HG02610 (cell line): ENCODE data around the gene DUSP28.
"Not testable (repeated sequence)": the region's sequence is repeated elsewhere in the genome, so short reads cannot be mapped to it uniquely, and the experiment has no call there.

Experiments
- ATAC-seq: cut with Tn5 transposase; IDR thresholded peaks from one replicate; pipeline ENCODE4 v1.9.1; 2021; ENCODE audit warnings: mild to moderate bottlenecking, moderate library complexity; ENCODE audit not compliant: unreplicated experiment

Gene DUSP28

GRCh38 chr2:240560084-240560479 is at the start of gene DUSP28:
Gene DUSP28, plus strand, starts transcription at chr2:240560357. Its CDS starts 328 bp downstream, at chr2:240560685.
- ATAC-seq = peak; percentile 56

GRCh38 chr2:240510513-240511210 is 49.5 kb upstream of the DUSP28 start:
- no peak for ATAC-seq

DNA sequence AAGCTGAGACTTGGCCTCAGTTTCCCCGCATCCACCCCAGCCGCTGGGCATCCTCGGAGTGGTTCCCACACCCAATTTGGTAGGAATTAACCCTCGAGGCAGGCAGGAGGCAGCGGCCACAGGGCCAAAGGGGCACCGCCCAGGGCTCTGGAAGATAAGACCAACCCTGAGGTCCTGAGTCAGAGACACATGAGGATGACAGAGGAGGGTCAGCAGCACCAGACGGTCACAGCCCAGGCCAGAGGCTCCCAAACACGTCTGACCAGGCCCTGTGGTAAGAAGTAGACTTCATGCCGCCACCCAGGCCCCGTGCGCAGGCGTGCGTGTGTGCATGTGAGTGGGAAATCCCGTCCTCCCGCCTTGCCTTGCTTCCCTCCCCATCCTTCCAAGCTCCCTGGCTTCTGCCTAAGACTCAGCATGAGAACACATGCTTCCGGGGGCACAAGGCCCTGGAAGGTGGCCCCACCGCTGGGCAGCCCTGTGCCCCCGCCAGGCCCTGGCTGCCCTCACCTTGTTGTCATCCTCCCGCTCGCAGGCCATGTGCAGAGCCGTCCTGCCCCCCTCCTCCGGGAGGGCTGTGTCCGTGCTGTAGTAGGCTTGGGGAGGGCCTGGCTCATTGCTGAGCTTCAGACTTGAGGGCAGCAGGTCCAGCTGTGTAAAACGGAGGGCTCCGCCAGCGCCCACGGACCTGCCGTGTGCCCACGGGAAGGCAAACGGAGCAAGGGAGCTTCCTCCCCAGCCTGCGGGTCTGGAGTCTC is 48.6 kb upstream of the DUSP28 start:
- no peak for ATAC-seq

- ATAC-seq = no peak
These were observed 48.1 kb upstream of the DUSP28 start for GRCh38 chr2:240512109-240512485.

- ATAC-seq = no peak
These were observed 47.3 kb upstream of the DUSP28 start for GRCh38 chr2:240512666-240513535.

DNA sequence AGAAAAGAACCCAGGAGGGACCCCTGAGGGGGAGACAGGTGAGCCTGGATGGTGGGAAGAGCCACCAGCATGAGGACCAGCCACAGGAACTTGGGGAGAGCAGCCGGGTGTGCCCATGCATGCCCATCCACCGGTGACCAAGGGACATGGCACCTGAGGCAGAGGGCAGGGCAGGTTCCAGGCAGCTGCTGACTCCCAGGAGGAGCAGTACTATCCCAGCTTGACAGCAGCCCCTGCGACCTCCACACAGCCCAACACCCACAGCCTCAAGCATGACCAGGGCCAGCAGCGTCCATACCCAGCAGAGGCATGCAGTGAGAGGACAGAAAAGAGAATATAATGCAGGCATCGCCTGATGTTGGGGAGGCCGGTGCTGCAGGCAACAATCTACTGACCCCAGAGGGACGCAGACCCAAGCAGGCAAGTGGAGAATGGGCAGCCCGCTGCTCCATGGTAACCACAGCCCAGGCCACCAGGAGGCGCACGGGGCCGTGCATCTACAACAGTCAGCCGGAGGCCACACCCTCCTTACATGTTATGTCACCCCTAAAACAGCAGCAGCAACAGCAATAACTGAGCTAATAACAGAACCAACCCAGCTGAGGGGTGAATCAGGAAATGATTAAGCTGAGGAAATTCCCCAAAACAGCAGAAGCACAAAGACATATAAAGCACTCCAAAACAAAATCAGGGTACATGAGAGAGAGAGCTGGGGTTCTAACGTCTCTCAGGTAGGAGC is 46.4 kb upstream of the DUSP28 start:
- peak; percentile 77 for ATAC-seq

DNA sequence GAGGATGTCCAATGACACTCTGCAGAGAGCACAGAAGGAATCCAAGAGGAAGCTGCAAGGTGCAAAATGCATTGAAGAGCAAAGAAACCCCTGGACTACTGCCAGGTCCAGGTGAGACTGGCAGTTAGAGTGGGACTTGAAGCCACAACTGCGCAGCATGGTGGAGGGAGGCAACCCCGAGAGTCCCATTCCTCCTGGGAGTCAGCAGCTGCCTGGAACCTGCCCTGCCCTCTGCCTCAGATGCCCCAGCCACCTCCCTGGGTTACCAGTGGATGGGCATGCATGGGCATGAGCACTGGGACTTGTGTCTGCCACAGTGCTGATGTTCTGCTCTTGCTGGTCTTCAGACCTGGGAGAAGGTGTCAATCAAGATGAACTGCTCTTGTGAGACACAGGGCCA is 45.5 kb upstream of the DUSP28 start:
- ATAC-seq = no peak

DNA sequence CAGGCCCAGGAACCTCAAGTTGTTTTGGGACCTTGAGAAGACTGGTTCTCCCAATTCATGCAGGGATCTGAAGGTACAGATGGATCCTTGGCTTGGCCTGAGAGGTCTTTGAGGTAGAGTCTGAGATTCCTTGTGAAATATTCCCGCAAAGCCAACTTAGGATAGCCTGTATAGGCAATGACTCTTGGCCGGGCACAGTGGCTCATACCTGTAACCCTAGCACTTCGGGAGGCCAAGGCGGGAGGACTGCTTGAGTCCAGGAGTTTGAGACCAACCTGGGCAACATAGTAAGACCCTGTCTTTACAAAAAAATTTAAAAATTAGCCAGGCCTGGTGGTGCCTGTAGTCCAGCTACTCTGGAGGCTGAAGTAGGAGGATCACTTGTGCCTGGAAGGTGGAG is 42.8 kb upstream of the DUSP28 start:
- no peak for ATAC-seq

DNA sequence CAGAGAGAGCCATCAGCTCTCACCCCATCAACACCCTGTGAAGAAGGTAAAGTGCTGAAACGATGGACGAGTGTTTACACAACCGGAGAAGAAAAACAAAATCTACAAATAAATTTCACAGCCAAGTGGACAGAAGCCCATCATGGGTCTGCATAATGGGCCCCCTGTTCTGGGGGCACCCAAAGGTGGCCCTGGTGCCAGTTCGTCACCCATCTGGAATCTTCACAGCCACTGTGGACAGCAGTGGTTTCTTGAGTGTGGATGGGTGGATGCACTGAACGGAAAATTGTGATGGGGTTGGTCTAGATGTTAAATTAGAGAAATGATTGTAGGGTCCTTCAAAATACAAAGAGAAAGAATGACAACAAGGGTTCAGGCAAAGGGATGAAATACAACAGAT is 41.2 kb upstream of the DUSP28 start:
- ATAC-seq = no peak

- ATAC-seq = no peak
These were observed 40.6 kb upstream of the DUSP28 start for GRCh38 chr2:240519396-240520129.

DNA sequence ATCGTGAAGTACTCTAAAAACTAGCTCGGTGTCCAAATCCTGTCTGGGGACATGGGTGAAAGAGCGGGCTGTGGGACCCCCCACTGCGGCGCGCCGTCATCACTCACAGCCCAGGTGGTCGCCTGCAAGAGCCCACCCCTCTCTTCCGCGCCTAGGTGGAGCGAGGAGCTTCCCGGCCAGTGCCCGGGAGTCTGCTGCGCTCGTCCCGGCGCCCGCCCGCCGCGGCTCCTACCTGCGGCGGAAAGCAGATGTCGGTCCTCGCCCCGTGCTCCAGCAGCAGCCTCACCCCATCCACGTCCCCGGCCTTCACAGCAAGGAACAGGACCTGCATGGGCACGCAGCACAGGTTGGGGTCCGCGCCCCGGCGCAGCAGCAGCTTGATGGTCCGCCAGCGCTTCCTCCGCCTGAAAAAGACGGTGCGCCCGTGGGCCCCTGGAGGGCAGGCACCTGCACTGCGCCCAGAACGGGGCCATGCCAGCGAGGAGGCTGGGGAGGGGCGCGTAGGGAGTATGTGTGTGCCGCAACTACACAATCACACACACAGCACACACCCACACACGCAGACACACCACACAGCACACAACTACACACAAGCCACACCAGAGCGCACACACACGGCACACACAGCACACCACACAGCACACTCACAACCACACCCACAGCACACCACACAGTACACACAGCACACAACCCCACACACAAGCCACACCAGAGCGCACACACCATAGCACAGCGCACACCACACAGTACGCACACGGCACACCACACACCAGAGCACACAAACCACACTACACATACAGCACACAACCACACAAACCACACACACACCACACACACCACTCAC is 39.8 kb upstream of the DUSP28 start:
- ATAC-seq = no peak

DNA sequence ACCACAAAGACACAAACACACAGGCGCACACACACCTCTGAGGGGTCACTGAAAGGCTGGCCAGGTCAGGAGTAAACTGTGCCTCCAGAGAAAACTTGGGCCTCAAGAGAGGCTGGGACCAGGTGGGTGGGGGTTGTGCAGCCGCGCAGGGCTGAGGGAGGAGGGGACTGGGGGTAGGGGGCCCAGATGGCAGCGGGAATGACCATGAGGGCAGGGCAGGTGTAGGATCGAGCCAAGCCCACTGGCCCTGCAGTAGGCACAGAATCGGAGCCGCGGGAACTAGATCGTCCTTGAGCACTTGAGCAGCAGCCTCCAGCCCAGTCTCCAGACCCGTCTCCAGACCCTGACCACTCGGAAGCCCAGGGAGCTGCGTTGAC is 39.2 kb upstream of the DUSP28 start:
- no peak for ATAC-seq

DNA sequence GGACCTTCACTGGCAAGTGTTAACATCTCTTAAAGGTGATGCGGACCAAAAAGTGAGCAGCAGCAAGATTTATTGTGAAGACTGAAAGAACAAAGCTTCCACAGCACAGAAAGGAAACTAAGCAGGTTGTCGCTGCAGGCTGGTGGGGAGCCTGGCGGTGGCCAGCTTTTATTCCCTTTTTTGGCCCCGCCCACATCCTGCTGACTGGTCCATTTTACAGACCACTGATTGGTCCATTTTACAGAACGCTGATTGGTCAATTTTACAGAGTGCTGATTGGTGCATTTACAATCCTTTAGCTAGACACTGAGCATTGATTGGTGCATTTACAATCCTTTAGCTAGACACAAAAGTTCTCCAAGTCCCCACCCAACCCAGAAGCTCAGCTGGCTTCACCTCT is 38.3 kb upstream of the DUSP28 start:
- ATAC-seq = not testable (repeated sequence)

GRCh38 chr2:240522406-240522805 is 37.8 kb upstream of the DUSP28 start:
- ATAC-seq = no peak

- ATAC-seq = no peak
These were observed 36.5 kb upstream of the DUSP28 start for GRCh38 chr2:240523451-240524281.

GRCh38 chr2:240524963-240525718 is 35.0 kb upstream of the DUSP28 start:
- no peak for ATAC-seq

DNA sequence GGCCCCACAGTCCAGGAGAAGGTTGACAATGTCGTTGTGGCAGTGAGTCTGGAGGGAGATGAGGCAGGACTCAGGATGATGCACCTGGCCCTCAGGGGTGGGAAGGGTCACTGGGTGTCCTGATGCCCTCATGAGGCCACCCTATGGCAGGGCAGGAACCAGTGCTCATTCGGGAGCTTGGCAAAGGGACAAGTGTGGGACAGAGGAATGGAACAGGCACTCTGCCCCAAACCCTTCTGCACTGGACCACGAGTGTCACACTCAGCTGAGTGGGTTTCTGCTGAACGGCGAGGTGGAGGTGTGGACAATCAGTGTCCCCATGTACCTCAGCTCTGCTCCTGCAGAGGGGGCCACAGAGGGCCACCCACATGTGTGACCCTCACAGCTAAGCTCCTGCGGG is 34.4 kb upstream of the DUSP28 start:
- no peak for ATAC-seq

- no peak for ATAC-seq
These were observed 33.6 kb upstream of the DUSP28 start for GRCh38 chr2:240526521-240526920.
